C4-2B (cell line): ENCODE measurements around the gene PHKA1.
"Not testable (repeated sequence)": the region's sequence is repeated elsewhere in the genome, so short reads cannot be mapped to it uniquely, and the experiment has no call there.

ENCODE experiments used
- H3K27ac ChIP-seq: fragments of 450-650 bp; 2 replicates; pipeline ENCODE4 v1.5.1; 2017
- CTCF ChIP-seq: fragments of 450-650 bp; conservative IDR thresholded peaks from 2 replicates; pipeline ENCODE4 v1.5.1; 2017; ENCODE audit warnings: mild to moderate bottlenecking
- ZFX ChIP-seq: fragments of 450-650 bp; IDR thresholded peaks from 2 replicates; pipeline ENCODE4 v1.6.1; 2017

The PHKA1 gene

GRCh38 chrX:72713599-72714477 lies at the start of gene PHKA1:
Gene PHKA1 (minus strand): TSS chrX:72714306. CDS start chrX:72713880, 426 bp downstream.
- peak within 1 kb of the TSS; percentile 77 for H3K27ac ChIP-seq
- TF ChIP-seq ZFX: peak; percentile 84

- not testable (repeated sequence) for H3K27ac ChIP-seq
Measured at GRCh38 chrX:72760454-72760853, 46.3 kb upstream of the PHKA1 start.

GRCh38 chrX:72748545-72748944 lies 34.4 kb upstream of the PHKA1 start:
- H3K27ac ChIP-seq: not testable (repeated sequence)

GRCh38 chrX:72745546-72745945 lies 31.4 kb upstream of the PHKA1 start:
- H3K27ac ChIP-seq: not testable (repeated sequence)

GRCh38 chrX:72735561-72735960 lies 21.5 kb upstream of the PHKA1 start:
- no peak overlapping the region for H3K27ac ChIP-seq
- no peak for TF ChIP-seq ZFX
- no peak for TF ChIP-seq CTCF

- not testable (repeated sequence) for H3K27ac ChIP-seq
Measured at GRCh38 chrX:72733636-72734035, 19.5 kb upstream of the PHKA1 start.

- H3K27ac ChIP-seq: no peak overlapping the region
- no peak for TF ChIP-seq CTCF
- no peak for TF ChIP-seq ZFX
Measured at GRCh38 chrX:72727846-72728245, 13.7 kb upstream of the PHKA1 start.

GRCh38 chrX:72716766-72717165 lies 2.7 kb upstream of the PHKA1 start:
- H3K27ac ChIP-seq: no peak overlapping the region
- TF ChIP-seq ZFX: no peak
- TF ChIP-seq CTCF: no peak

GRCh38 chrX:72715546-72715945 lies 1.4 kb upstream of the PHKA1 start:
- no peak overlapping the region; the same call in 1 of the 2 replicates for H3K27ac ChIP-seq
- TF ChIP-seq ZFX (no peak), CTCF (no peak)

GRCh38 chrX:72714478-72714916 lies 391 bp upstream of the PHKA1 start:
- H3K27ac ChIP-seq: peak overlapping the region; percentile 77
- TF ChIP-seq CTCF: no peak
- TF ChIP-seq ZFX: no peak
